IPS-18a (cell line): ENCODE results near the gene KATNAL2.

Experiments
- H3K27ac ChIP-seq: one replicate; pipeline ENCODE4 v1.5.1; 2013; ENCODE audit warnings: low read length
- H3K27me3 ChIP-seq: one replicate; pipeline ENCODE4 v1.6.1; 2013; ENCODE audit warnings: mild to moderate bottlenecking, low read length; ENCODE audit not compliant: control insufficient read depth, insufficient read depth
- H3K36me3 ChIP-seq: one replicate; pipeline ENCODE4 v1.6.1; 2013; ENCODE audit warnings: low read depth, low read length; ENCODE audit not compliant: control insufficient read depth
- H3K4me1 ChIP-seq: one replicate; pipeline ENCODE4 v1.6.1; 2013; ENCODE audit warnings: low read depth, low read length; ENCODE audit not compliant: control insufficient read depth
- H3K4me3 ChIP-seq: one replicate; pipeline ENCODE4 v1.5.1; 2013; ENCODE audit warnings: low read length
- H3K9ac ChIP-seq: one replicate; pipeline ENCODE4 v1.6.1; 2013; ENCODE audit warnings: mild to moderate bottlenecking, low read length, moderate library complexity
- H3K9me3 ChIP-seq: one replicate; pipeline ENCODE4 v1.6.1; 2013; ENCODE audit warnings: low read depth, low read length; ENCODE audit not compliant: control insufficient read depth

Gene KATNAL2

DNA sequence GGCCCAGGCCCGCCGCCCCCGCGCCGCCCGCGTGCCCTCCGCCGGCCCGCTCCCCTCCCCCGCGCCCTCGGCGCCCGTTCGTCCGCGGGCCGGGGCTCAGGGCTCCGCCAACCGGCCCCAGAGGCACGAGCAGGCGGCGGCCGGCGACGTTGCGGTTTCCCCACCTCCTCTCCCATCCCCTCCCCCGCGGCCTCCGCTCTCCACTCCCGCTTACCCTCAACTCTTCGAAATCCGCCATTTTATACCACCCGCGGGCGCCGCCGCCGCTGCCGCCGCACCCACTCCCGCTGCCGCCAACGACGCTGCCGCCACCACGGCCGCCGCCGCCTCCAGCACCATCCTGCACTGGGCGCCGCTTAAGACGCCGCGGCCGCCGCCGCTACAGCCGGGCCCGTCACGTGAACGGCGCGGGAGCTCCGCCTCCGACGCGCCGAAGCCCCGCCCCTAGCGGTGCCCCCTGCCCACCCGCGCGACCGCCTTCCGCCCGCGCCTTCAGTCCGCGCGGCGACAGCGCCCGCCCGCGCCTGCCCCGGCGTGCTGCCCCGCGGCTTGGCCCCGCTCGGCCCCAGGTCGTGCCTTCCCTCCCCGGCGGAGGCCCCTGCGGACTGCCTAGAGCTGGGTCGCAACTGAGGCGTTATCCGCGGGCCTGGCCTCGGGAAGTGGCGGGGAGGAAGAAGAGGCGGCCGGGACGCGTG is at the start of gene KATNAL2, which contains the start of gene PIAS2:
Gene KATNAL2 (plus strand): TSS at position 495 of the 695 bp plus-strand sequence. CDS start 29,271 bp downstream, outside the sequence.
Gene PIAS2 (minus strand): TSS at position 400 of the 695 bp plus-strand sequence. CDS start 162 bp downstream, at position 238.
- H3K27me3 ChIP-seq: no peaks in the 10 kb centered on the region
- no peaks in the 10 kb centered on the region for H3K9me3 ChIP-seq
- H3K4me1 ChIP-seq: peaks cover 42% of the 10 kb centered on the region
- H3K9ac ChIP-seq: peak within 1 kb of the TSS; percentile 89
- peak within 1 kb of the TSS; percentile 97 for H3K4me3 ChIP-seq
- no peaks in the 10 kb centered on the region for H3K36me3 ChIP-seq
- H3K27ac ChIP-seq: peak within 1 kb of the TSS; percentile 68

DNA sequence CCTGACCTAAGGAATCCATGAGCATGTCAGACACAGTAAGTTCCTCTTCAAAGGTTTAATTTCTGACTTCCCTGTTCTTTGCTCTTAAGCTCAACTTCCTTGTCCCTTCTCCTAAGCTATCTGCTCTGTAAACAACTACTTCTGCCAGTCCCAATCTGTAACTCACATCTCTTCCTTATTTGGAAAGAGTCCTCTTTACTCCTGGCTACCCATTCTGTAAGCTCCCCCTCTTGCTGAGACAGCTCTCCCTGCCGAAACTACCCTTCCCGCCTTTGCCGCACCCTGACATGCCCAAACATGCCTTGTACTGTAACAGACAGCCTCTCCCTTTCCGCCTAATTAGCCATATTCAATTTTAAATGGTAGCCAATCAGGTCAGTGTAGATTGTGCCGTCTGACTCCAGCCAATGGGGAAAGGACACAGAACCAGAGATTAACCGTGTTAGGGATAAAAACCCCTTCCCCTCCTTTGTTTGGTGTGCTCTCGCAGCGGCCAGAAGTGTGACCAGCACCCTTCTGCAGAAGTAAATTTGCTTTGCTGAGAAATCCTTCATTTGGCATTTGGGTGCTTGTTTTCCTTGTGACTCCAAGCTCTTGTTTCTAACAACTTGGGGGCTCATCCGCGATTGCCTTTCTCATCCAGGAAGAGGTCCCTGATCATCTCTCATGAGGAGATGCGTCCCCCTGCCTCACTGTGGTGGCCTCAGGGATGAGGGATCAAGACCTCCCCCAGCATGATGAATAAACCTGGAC is 49.1 kb upstream of the KATNAL2 start:
- H3K9me3 ChIP-seq: peaks cover 5% of the 10 kb centered on the region
- no peak overlapping the region for H3K27ac ChIP-seq
- peak overlapping the region; percentile 42 for H3K4me3 ChIP-seq
- H3K36me3 ChIP-seq: no peaks in the 10 kb centered on the region
- H3K9ac ChIP-seq: peak overlapping the region; percentile 37
- peaks cover 14% of the 10 kb centered on the region for H3K4me1 ChIP-seq
- H3K27me3 ChIP-seq: no peaks in the 10 kb centered on the region

- Histone ChIP-seq H3K36me3 (no peaks in the 10 kb centered on the region), H3K4me3 (no peak overlapping the region), H3K9ac (no peak overlapping the region), H3K9me3 (peaks cover 16% of the 10 kb centered on the region), H3K27ac (no peak overlapping the region), H3K4me1 (no peaks in the 10 kb centered on the region), H3K27me3 (no peaks in the 10 kb centered on the region)
These were observed 39.9 kb upstream of the KATNAL2 start for GRCh38 chr18:46877329-46877987.

DNA sequence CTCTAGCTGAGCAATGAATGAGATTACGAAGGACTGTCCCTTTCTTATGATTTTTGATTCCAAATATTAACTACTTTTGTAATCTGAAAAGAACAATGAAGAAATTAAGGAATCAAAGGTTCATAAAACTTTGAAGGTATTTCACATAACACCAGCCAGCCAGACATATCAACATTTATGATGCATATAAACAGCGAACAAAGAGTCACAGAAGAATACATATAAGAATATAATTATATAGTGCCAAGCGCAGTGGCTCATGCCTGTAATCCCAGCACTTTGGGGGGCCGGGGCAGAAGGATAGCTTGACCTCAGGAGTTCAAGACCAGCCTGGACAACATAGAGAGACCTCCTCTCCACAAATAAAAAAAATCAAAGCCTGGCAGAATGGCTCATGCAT is 34.2 kb upstream of the KATNAL2 start:
- H3K4me3 ChIP-seq: no peak overlapping the region
- H3K27ac ChIP-seq: no peak overlapping the region
- no peaks in the 10 kb centered on the region for H3K27me3 ChIP-seq
- H3K9ac ChIP-seq: no peak overlapping the region
- H3K9me3 ChIP-seq: peaks cover 24% of the 10 kb centered on the region
- no peaks in the 10 kb centered on the region for H3K4me1 ChIP-seq
- H3K36me3 ChIP-seq: no peaks in the 10 kb centered on the region

- H3K36me3 ChIP-seq: peaks cover 25% of the 10 kb centered on the region
- H3K27ac ChIP-seq: no peak overlapping the region
- peaks cover 36% of the 10 kb centered on the region for H3K9me3 ChIP-seq
- no peaks in the 10 kb centered on the region for H3K27me3 ChIP-seq
- H3K4me3 ChIP-seq: no peak overlapping the region
- H3K4me1 ChIP-seq: no peaks in the 10 kb centered on the region
- no peak overlapping the region for H3K9ac ChIP-seq
These were observed 30.5 kb upstream of the KATNAL2 start for GRCh38 chr18:46886893-46887292.

DNA sequence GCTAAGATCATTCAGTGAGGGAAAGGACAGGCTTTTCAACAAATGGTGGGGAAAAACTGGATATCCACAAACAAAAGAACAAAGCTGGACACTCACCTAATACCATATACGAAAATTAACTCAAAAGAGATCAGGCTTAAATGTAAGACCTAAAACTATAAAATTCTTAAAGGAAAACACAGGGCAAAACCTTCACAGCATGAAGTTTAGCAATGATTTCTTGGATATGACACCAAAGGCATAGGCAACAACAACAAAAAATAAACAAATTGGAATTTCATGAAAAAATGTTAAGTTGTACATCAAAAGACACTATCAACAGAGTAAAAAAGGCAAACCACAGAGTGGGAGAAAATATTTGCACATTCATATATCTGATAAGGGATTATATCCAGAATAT is 28.4 kb upstream of the KATNAL2 start:
- peaks cover 25% of the 10 kb centered on the region for H3K36me3 ChIP-seq
- H3K27me3 ChIP-seq: no peaks in the 10 kb centered on the region
- peaks cover 36% of the 10 kb centered on the region for H3K9me3 ChIP-seq
- H3K27ac ChIP-seq: no peak overlapping the region
- no peaks in the 10 kb centered on the region for H3K4me1 ChIP-seq
- no peak overlapping the region for H3K4me3 ChIP-seq
- no peak overlapping the region for H3K9ac ChIP-seq

GRCh38 chr18:46891742-46892214 is 25.6 kb upstream of the KATNAL2 start:
- peaks cover 36% of the 10 kb centered on the region for H3K9me3 ChIP-seq
- peaks cover 25% of the 10 kb centered on the region for H3K36me3 ChIP-seq
- H3K4me1 ChIP-seq: peaks cover 4% of the 10 kb centered on the region
- no peak overlapping the region for H3K9ac ChIP-seq
- H3K27me3 ChIP-seq: no peaks in the 10 kb centered on the region
- no peak overlapping the region for H3K27ac ChIP-seq
- H3K4me3 ChIP-seq: no peak overlapping the region

DNA sequence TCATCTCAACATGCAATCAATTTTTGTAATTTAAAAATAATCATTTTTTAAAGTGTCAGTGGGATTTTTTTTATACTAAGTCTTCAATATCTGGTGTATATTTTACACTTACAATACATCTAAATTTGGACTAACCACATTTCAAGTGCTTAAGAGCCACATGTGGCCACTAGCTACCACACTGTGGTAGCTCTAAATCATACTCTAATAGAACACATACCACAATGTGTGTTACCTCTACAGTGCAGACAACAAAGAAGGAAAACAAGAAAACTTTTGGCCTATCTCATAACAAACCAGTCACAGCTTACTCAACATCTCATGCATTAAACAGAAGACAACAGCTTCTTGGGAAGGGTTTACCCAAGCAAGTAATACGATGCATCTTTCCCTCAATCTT is 24.6 kb upstream of the KATNAL2 start:
- no peak overlapping the region for H3K27ac ChIP-seq
- peaks cover 25% of the 10 kb centered on the region for H3K36me3 ChIP-seq
- H3K4me3 ChIP-seq: no peak overlapping the region
- no peak overlapping the region for H3K9ac ChIP-seq
- no peaks in the 10 kb centered on the region for H3K27me3 ChIP-seq
- peaks cover 28% of the 10 kb centered on the region for H3K9me3 ChIP-seq
- peaks cover 4% of the 10 kb centered on the region for H3K4me1 ChIP-seq

DNA sequence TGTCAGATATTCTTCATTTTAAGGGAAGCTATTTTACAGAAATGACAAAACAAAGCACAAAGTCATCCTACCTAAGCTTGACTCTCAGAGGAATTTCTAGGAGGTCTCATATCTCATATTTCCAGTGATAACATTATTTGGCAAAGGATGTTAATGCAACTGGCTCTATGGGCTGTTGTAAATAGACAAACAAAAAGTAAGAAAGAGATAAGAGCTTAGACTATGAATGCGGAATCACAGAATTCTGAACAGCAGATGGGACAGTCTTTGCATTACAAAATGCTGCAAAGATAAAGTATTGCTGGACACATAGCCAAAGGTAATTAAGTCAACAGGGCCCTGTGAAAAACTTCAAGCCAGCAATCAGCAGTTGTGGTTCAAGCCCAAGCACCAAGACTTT is 24.0 kb upstream of the KATNAL2 start:
- H3K4me1 ChIP-seq: peaks cover 4% of the 10 kb centered on the region
- peaks cover 23% of the 10 kb centered on the region for H3K36me3 ChIP-seq
- no peaks in the 10 kb centered on the region for H3K27me3 ChIP-seq
- H3K4me3 ChIP-seq: no peak overlapping the region
- peaks cover 22% of the 10 kb centered on the region for H3K9me3 ChIP-seq
- H3K9ac ChIP-seq: no peak overlapping the region
- H3K27ac ChIP-seq: no peak overlapping the region

DNA sequence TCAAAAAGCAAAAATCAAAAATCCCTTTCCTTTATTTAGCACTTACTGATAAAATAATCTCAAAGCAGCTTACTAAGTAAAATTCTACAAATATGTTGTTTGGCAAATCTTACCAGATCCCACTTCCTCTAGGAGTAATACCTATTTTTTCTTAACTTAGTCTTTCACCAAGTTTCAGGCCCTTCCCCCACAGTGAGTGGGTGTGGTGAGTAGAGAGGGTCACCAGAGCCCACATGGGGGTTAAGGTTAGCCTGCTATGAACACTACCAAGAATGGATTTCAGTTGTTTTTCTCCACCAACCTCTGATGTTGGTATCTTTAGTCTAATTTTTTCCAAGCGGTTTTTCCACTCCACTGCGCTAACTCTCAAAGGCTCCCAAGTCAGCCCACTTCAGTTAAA is 23.3 kb upstream of the KATNAL2 start:
- H3K27me3 ChIP-seq: no peaks in the 10 kb centered on the region
- peaks cover 9% of the 10 kb centered on the region for H3K4me1 ChIP-seq
- H3K27ac ChIP-seq: no peak overlapping the region
- H3K4me3 ChIP-seq: no peak overlapping the region
- peaks cover 15% of the 10 kb centered on the region for H3K9me3 ChIP-seq
- H3K9ac ChIP-seq: no peak overlapping the region
- H3K36me3 ChIP-seq: peaks cover 16% of the 10 kb centered on the region

- no peak overlapping the region for H3K4me3 ChIP-seq
- no peaks in the 10 kb centered on the region for H3K9me3 ChIP-seq
- H3K36me3 ChIP-seq: peaks cover 4% of the 10 kb centered on the region
- peak overlapping the region; percentile 35 for H3K27ac ChIP-seq
- no peaks in the 10 kb centered on the region for H3K27me3 ChIP-seq
- H3K4me1 ChIP-seq: peaks cover 16% of the 10 kb centered on the region
- H3K9ac ChIP-seq: no peak overlapping the region
These were observed 18.0 kb upstream of the KATNAL2 start for GRCh38 chr18:46899274-46899948.
